GM13977 (cell line): ENCODE results near the gene RAB25.
"Not testable (repeated sequence)": the region's sequence is repeated elsewhere in the genome, so short reads cannot be mapped to it uniquely, and the experiment has no call there.

Source experiments
- DNase-seq: peaks from one replicate; pipeline ENCODE4 v3.0.0; 2012; ENCODE audit warnings: low spot score
- in situ Hi-C: fragments of 300-500 bp; cut with MboI; formaldehyde crosslinking; loops from one replicate; pipeline ENCODE4 v1.12.0; 2022; ENCODE audit warnings: low sequenced_read_pairs, low pct_unique_long_range_greater_than_20kb, mixed read lengths, inconsistent platforms; ENCODE audit not compliant: unreplicated experiment
- TF ChIP-seq, protein P1 (sequence below): IDR thresholded peaks from 2 replicates; pipeline ENCODE4 v1.5.1; 2012; ENCODE audit warnings: mild to moderate bottlenecking, control low read depth; ENCODE audit not compliant: insufficient read depth; ENCODE audit errors: extremely low read depth, missing control alignments

The RAB25 gene

DNA sequence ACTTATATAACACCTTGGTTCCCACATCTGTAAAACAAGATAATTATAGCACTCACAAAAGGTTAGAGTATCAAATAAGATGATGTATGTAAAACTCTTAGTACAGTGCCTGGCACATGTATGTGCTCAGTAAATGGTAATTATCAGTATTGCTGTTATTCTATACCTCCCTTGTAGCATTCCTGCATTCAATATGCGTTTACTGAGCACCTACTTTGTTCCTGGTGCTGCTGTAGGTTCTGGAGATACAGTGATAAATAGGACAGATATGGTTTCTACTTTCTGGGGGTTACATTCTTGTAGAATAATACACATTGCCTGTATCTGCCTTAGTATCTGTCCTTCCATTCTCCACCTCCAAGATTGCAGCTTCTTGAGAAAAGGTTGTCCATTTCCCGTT, 39.0 kb upstream of the RAB25 start:
- no peak for DNase-seq
- TF ChIP-seq, protein P1, sequence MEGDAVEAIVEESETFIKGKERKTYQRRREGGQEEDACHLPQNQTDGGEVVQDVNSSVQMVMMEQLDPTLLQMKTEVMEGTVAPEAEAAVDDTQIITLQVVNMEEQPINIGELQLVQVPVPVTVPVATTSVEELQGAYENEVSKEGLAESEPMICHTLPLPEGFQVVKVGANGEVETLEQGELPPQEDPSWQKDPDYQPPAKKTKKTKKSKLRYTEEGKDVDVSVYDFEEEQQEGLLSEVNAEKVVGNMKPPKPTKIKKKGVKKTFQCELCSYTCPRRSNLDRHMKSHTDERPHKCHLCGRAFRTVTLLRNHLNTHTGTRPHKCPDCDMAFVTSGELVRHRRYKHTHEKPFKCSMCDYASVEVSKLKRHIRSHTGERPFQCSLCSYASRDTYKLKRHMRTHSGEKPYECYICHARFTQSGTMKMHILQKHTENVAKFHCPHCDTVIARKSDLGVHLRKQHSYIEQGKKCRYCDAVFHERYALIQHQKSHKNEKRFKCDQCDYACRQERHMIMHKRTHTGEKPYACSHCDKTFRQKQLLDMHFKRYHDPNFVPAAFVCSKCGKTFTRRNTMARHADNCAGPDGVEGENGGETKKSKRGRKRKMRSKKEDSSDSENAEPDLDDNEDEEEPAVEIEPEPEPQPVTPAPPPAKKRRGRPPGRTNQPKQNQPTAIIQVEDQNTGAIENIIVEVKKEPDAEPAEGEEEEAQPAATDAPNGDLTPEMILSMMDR: no peak
- in situ Hi-C loops: no loop called here

DNA sequence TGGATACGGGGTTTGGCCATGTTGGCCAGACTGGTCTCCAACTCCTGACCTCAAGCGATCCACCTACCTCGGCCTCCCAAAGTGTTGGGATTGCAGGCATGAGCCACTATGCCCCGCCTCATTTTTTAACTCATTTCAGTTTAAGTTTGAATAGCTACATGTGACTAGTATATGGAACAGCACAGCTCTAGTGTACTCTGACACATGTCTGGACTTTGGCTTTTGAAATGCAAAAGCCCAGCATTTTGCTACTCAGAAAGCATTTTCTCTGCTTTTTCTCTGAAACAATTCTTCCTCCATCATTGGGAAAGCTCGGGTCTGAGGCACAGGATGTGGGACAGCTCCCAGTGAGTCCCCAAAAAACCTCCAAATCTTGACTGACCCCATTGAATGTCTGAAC, 36.2 kb upstream of the RAB25 start:
- DNase-seq: no peak
- TF ChIP-seq, protein P1: no peak
- in situ Hi-C loops: no loop called here

DNA sequence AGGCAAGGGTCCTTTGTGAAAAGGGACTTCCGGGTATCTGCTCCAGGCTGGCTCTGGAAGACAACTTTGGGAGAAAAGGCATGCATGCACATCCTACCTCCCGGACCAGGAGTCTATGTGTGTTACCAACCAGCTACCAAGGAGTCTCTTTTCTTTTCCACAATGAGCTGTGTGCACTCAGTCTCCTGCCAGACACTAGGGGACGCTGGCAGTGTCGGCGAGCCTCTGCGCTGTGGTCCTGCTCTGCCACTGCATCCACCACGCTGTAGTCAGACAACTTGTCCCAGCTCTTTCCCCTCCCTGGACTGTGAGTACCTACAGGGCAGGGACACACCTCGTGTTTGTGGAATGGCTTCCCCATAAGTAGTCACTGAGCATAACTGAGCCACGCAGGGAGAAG, 35.1 kb upstream of the RAB25 start:
- TF ChIP-seq, protein P1: peak; percentile 60
- in situ Hi-C loops: no loop called here
- DNase-seq: peak; percentile 67

DNA sequence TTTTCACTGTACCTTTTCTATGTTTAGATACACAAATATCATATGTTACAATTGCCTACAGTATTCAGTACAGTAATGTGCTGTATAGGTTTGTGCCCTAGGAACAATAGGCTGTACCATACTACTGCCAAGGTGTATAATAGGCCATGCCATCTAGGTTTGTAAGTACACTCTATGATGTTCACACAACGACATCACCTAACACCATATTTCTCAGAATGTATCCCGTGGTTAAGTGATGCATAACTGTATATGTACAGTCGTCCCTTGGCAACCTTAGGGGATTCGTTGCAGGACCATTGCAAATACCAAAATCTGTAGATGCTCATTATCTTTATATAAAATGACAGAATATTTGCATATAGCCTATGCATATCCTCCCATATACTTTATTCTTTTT, 34.4 kb upstream of the RAB25 start:
- DNase-seq: no peak
- in situ Hi-C loops: no loop called here

DNA sequence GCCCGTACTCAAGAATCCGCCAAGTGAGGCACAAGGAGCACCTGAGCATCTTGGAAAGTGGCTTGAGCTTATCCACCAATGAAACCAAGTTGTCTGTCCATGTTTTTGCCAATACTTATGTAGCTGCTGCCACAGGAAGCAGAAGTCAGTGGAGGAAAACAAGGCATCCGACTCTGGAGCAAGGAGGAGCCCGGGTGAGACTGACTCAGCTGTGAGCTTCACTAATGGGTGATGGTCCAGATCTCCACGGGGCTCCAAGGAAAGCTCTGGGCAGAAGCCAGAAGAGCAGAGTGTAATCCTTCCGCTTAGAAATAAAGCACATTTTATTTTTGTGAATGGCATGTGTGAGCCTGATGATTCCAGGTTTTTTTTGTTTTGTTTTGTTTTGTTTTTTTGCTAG, 27.9 kb upstream of the RAB25 start:
- DNase-seq: no peak
- TF ChIP-seq, protein P1: no peak
- in situ Hi-C loops: no loop called here

More for the DNA sequence above, 34.4 kb upstream of the RAB25 start:
- TF ChIP-seq, protein P1: no peak

DNA sequence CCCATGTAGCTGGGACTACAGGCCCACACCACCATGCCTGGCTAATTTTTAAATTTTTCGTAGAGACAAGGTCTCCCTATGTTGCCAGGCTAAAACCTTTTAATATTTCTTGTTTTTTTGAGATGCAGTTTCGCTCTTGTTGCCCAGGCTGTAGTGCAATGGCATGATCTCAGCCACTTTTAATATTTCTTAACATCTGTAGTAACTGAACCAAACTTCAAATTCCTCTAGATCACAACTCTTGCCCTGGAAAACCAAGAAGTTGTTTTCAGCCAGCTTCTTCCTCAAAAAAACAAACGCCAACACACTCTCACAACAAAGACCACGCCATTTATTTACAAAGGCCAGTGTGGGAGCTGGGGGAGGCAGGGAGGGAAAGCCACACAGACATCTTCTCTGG, 26.0 kb upstream of the RAB25 start:
- in situ Hi-C loops, DNase-seq: not testable (repeated sequence)

DNA sequence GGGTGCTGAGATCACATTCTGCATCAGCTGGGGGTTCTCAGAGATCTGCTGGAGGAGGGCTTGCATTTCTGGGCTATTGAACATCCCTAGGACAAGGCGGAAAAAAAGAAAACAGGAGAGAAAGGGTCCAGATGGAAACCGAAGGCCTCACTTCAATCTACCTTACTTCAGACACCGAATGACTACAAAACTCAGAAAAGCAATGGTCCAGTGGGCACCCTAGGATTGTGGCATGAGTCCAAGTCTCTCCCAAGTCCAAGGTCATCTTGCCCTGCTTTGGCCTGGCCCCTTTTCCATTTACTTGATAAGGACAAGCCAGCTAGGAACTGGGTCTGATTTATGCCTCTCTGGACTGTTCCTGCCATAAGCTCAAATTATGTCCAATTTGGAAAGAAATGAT, 18.1 kb upstream of the RAB25 start:
- in situ Hi-C loops: no loop called here
- TF ChIP-seq, protein P1: no peak
- no peak for DNase-seq
